ENCODE results near the gene HIPK2.

HIPK2 gene

DNA sequence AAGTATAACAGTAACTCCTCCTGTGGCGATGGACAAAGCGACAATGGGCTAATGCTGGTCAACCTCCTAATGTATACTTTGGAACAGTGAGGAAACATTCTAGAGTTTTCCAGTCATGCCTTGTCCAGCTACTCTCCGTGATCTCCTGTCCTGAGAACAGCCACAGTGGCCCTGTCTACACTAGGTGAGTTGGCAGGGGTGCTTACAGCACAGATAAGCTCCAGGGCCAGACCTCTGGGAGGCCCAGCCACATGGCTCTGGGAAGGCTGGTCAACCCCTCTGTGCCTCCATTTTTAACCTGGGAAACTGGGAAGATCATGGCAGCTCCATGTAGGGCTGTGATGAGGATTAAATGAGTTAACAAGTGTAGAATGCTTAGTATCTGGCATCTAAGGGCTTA lies 197.4 kb downstream of the HIPK2 start:
- FAIRE-seq = no peak

DNA sequence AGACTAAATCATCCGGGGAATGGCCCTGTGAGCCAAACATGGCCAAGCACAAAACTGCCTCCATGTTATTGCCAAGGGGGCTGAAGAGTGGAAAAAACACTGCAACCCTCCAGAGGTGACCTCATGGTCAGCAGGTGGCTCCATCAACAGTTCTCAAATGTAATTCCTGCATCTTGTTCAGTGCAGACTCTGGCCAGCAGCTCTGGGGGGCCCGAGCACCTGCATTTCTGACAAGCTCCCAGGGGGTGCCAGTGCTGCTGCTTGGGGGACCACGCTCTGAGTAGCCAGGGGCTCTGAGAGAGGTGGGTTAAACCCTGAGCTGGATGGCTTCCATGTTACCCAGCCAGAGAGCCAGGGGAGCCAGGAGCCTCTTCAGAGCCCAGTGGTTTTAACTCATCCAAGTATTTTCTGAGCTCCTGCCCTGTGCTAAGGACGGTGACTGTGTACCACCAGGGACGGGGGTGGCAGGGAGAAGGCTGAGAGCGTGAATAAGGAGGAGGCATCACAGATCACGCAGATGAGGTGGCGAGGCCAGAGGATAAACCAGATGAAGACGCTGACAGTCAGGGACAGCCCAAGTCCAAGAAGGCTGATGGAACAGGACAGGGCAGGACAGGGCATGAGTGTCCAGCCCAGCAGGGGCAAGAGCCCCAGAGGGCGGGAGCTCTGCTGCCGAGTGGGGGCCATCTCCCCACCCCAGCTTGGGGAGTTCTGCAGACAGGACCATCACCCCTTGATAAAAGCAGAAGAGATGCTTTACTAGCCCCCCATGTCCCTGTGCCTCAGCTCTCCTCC lies 201.4 kb downstream of the HIPK2 start:
- no peak for FAIRE-seq

GRCh38 chr7:139575338-139575680 lies 202.5 kb downstream of the HIPK2 start:
- FAIRE-seq = no peak

DNA sequence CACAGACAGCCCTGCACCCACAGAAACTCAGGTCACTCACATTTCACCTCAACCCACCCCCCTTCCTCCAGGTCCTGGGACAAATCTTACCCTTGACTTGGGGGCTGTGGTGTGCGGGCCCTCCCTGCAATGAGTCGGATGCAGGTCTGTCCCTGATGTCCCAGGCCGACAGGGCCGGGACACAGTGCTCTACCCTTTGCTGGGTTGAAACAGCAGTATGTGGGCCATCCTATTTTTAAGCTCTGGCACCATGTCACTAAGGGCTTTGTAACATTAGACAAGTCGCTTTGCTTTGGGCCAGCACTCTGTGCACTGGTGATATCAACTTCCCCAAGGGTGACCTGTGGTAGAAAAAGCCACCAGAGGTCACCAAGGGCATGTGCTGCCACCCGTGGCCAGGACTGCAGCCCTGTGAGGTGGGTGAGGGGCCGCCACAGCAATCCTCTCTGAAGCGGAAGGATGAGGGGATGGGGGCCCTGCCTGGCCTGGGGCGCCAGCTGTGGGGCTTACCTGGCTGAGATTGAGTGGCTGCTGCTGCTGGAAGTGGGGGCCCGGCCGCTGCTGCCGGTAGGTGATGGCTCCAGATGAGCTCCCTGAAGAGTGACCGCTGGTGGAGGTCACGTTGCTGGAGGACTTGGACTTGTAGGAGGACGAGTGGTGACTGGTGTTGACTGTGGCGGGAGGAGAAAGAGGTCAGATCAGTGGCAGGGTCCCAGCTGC lies 203.0 kb downstream of the HIPK2 start:
- no peak for FAIRE-seq

DNA sequence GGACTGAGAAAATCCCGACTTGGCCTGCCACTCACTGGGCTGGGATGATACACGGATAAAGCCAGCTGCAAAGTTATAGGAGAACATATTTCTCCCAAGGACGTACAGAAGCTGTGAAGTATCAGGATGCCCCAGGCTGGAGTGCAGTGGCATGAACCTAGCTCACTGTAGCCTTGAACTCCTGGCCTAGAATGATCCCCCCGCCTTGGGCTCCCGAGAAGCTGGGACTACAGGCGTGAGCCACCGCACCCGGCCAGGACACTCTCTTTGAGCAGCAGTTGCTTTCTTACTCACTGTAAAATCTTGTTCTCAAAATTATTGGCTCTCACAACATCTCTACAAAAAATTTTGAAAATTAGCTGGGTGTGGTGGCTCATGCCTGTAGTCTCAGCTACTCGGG lies 203.9 kb downstream of the HIPK2 start:
- FAIRE-seq = no peak

DNA sequence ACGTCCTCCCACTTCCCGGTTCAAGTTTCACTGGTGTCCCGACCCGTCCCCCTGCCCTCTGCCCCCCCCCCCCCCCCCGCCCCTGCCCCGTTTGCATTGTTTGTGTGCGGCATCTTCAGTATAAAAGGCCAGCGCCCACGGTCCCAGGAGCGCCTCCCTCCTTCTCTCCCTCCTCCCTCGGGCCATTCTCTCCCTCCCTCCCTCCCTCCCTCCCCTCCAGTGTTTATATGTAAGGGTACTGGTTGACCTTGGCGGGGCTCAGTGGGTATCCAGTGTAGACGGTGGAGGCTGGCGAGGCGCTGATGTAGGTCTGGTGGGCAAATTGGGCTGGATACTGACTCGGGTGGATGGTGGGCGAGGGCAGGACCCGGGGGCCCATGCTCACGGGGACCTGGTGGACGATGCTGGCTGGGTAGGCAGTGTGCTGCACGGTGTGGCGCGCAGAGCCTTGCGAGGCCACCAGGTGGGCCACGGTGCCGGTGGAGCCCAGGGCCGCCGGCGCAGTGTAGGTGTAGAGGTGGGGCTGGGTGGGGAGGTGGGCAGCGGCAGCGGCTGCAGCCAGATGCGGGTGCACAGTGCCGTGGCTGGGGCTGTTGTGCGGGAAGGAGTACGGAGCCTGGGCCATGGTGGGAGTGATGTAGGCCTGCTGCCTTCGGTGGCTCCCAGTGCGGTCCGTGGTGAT lies 205.0 kb downstream of the HIPK2 start:
- FAIRE-seq = no peak

DNA sequence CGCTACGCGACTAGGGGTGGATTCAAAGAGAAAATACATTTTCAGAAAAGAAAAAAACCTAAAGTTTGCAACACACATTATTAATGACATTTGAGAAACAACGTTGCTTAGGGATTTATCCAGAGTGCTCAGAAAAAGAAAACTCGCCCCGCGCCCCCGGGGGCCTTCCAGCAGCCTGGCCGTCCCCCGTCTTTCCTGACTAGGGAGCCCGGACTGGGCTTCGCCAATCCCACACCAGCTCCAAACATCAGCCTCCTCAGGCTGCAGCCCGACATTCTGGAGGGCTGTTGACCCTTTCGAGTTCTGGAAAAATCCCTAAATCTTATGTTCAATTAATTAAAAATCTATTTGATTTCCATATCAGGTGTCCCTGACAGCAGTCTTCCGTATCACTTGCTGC lies 205.7 kb downstream of the HIPK2 start:
- no peak for FAIRE-seq

- FAIRE-seq = no peak
Observed at GRCh38 chr7:139571651-139572050, 206.1 kb downstream of the HIPK2 start.

- no peak for FAIRE-seq
Observed at GRCh38 chr7:139571190-139571589, 206.6 kb downstream of the HIPK2 start.

DNA sequence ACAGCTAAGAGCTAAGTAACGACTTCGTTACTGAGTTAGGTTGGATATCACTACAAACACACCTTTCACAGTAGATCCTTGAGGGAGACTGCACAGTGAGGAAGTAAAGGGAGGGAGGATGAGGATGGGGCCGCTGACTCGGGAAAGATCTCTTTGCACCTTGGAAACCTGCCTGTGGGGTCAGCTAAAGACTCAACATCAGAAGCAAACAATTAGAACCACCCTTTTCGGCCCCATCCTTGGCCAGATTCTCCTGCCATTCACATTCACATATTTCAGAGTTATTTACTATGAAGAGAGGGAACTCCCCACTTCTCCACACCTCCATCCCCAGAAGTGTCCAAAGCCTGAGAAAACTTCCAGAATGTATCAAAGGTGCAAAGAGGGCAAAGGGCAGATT lies 207.2 kb downstream of the HIPK2 start:
- FAIRE-seq = no peak

DNA sequence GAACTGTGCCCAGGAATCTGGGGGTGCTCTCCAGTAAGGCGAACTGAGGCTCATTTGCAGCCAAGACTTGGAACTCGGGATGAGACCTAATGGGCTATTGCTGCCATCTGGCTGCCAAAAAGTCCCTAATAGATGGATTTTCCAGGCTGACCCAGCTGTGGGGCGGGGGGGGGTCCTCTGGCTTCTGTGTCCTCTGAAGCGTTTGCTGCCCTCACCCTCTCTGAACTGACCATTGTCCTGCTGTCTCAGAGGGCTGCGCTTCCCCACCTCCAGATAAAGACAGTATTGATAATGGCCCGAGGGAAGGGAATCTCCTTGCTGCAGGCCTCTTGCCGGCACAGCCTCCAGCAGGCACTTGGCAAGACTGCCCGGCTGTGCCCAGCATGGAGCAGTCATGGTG lies 207.7 kb downstream of the HIPK2 start:
- no peak for FAIRE-seq

GRCh38 chr7:139568813-139569490 lies 208.8 kb downstream of the HIPK2 start:
- no peak for FAIRE-seq

GRCh38 chr7:139568346-139568675 lies 209.5 kb downstream of the HIPK2 start:
- no peak for FAIRE-seq

DNA sequence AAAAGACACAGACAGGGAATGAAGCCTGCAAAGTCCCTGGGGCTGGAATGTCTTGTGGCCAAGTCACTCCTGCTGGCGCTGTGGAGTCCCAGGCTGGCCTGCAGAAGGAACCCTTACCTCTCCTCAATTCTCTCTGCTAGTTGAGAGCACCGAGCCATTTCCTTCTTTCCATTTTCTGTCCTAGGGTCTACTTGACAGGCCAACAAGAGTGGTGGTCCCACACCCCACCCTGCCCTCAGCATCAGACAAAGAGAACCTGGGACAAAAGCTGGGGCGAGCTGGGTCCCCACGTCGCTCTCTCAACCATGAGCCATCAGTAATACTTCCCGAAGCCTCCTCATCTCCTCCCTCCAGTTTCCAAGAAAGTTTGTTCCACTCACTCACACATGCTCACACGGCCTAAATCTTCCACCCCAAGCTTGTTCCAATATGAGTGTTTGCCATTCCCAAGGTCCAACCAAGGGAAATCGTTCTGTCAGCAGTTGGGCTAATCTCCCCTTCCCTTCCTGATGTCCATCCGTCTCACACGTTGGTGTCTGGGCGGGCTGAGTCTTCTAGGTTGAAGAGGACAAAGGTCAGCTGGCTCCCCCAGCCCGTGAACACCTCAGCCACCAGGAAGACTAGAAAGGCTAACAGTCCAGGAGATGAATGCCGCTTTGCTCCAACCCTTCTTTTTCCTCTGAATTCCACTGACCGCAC lies 210.0 kb downstream of the HIPK2 start:
- no peak for FAIRE-seq

DNA sequence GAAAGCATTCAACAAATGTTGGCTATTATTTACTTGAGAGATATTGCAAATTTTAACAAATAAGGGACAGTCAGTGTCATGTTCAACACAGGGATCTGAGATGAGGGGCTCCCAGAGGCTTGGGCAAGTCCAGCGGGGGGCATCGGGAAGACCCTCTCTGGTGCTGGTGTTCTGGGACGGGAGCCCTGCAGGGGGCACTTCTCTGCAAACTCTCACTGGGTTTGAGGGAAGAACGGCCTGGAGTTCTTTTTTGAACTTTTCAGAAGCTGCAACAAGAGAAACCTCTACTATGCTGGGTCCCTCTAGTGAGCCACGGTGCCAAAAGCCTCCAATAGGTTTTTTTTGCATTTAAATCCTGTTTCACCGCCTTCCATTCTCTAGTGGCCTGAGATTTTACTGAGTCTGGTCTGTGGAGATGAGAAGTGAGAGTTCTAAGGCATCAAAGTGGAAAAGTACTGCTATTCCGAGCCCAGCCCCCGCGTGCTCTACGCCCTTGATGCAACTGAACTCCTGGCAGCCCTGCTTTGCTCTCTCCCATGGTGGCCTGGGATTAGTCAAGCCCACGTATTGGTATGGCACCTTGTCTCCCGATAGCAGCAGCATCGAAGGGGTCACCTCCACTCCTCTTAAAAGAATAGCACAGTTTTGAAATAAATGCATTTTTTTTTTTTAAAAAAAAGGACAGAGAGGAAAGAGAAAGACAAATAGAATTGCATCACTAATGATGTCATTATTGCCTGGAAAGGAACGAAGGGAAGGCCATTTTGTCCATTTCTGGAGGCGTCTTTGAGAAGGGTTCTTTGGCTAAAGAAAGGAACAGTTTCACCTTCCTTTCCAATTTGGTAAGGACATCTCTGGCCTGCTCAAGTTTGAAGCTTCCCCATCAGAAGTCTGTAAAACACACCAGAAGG lies 210.8 kb downstream of the HIPK2 start:
- FAIRE-seq = no peak

GRCh38 chr7:139566075-139566474 lies 211.7 kb downstream of the HIPK2 start:
- FAIRE-seq = no peak

GRCh38 chr7:139563856-139564255 lies 213.9 kb downstream of the HIPK2 start:
- no peak for FAIRE-seq

DNA sequence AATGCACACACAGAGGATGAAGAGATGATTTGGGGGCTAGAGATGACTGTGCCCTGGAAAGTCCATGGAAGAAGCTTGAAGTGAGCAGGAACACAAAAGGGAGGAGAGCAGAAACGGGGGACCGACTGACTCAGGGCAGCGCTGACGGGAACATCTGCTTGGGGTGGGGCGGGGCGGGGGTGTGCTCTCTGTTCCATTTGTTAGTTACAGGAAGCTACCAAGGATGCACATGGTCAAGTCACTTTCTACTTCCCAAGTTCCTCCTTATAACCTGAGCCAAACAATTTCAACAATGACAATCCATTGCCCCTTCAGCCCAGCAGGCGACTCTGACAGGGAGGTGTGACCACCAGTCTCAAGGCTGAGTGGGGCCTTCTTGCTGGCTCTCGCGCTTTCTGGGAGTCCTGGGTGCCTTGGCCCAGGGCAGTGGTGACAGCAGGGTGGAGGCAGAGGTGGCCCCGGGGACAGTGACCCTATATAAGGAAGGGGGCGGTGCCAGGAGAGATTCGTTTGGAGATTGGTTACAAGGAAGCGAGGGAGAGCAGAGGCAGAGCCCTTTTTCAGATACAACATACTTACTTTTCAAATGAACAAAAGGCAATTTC lies 214.7 kb downstream of the HIPK2 start:
- no peak for FAIRE-seq

DNA sequence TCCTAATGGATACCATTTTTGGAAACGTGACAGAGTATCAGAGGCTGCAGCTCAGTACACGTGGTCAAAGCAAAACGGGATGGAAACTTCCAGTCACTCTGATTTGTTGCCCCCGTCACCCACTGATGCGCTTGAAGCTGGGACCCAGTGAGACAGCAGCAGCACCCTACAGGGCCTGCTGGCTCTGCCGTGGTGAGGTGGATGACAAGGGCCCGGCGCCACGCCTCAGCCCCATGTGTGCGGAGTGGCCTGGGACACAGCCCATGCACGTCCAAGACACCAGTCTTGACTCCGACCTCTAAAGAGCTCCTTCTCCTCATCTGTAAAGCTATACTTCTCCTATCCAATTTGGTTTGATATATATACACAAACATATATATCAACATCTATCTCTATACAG lies 215.3 kb downstream of the HIPK2 start:
- no peak for FAIRE-seq

GRCh38 chr7:139560678-139561077 lies 217.1 kb downstream of the HIPK2 start:
- FAIRE-seq = no peak

DNA sequence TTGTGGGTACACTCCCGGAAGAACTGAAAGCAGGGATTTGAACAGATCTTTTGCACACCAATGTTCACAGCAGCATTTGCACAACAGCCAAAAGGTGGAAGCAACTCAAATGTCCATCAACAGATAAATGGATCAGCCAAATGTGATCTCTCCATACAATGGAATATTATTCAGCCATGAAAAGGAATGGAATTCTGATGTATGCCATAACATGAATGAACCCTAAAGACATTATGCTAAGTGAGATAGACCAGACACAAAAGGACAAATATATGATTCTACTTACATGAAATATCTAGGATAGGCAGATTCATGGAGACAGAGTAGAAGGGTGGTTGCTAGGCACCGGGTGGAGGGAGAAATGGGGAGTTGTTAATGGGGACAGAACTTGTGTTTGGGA lies 217.6 kb downstream of the HIPK2 start:
- FAIRE-seq = no peak

Measured in A204.1 (cell line).